HG02938 (cell line): ENCODE data around the gene C1QTNF8.

Source experiments
- ATAC-seq: cut with Tn5 transposase; IDR thresholded peaks from one replicate; pipeline ENCODE4 v1.9.1; 2021; ENCODE audit warnings: mild to moderate bottlenecking, moderate library complexity; ENCODE audit not compliant: unreplicated experiment

C1QTNF8 gene

DNA sequence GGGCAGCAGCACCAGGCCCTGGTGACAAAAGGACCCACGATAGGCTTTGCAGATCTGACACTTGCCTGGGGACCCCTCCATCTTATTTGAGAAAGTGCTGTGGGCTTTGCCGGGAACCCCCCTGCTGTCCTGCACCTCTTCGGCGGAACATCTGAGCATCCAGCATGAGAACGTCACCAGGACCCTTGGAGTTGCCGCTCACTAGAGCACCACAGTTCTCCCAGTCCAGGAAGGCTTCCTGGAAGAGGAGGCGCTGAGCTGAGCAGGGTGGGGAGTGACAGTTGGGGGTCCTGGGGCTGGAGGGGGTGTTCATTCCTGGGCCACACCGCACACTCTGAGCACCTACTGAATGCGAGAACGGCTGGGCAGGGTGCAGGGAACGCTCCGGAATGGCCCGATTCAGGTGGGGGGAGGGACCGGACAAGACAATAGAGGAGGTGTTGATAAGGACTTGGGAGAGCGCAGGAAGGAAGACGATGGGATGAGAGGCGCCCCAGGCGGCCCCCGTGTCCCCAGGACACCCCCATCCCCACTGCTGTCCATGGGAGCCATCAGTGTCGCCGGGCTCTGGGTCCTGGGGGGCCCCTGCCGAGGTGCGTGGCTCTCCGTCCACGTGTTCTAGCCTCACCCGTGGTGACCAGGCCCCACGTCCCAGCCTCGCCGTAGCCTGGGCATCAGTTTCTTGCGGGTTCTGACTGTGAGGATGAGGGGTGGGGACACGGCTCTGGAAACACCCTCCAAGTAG is 32.1 kb upstream of the C1QTNF8 start:
- ATAC-seq = no peak

GRCh38 chr16:1127101-1127500 is 31.1 kb upstream of the C1QTNF8 start:
- no peak for ATAC-seq

DNA sequence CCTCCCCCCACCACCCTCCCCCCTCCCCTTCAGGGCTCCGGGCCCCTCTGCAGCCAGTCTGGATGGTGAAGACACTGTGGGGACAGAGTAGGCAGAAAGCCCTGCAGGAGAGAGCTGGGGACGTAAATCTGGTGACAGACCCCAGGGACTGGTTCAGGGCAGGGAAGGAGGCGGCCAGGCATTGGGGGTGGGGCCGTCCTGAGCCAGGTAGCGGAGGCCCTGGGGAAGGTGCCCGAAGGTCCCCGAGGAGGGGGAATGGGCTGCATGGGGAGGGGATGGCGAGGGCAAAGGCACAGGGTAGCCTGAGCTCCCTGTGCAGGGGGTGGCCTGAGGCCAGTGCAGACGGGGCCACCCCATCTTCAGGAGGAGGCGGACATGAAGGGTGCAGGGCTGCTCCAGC is 30.5 kb upstream of the C1QTNF8 start:
- ATAC-seq = no peak

- no peak for ATAC-seq
Observed at GRCh38 chr16:1126044-1126443, 30.0 kb upstream of the C1QTNF8 start.

- no peak for ATAC-seq
Observed at GRCh38 chr16:1125471-1125870, 29.4 kb upstream of the C1QTNF8 start.

- ATAC-seq = no peak
Observed at GRCh38 chr16:1124795-1125194, 28.8 kb upstream of the C1QTNF8 start.

GRCh38 chr16:1124291-1124690 is 28.2 kb upstream of the C1QTNF8 start:
- no peak for ATAC-seq

- ATAC-seq = no peak
Observed at GRCh38 chr16:1123525-1124230, 27.6 kb upstream of the C1QTNF8 start.

GRCh38 chr16:1122398-1122765 is 26.3 kb upstream of the C1QTNF8 start:
- no peak for ATAC-seq

GRCh38 chr16:1121601-1122397 is 25.8 kb upstream of the C1QTNF8 start:
- ATAC-seq = no peak

DNA sequence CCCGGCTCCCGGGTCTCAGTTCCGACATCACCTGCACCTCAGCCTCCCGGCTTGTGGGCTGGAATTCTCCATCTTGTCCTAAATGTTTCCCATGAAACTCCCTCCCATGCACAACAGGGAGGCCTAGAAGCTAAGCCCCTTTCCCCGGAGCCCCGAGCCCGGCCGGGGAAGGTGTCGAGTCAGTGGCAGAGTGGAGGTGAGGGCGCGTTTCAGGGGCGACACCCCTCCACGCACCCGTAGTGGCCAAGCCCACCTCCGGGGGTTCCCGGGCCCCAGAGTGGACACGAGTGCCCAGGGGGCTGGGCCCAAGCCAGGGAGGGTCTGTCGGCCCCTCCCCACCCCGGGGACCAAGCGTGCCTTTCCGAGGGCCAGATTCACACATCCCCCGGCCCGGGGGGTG is 25.0 kb upstream of the C1QTNF8 start:
- ATAC-seq = no peak

- no peak for ATAC-seq
Observed at GRCh38 chr16:1120577-1120941, 24.5 kb upstream of the C1QTNF8 start.

DNA sequence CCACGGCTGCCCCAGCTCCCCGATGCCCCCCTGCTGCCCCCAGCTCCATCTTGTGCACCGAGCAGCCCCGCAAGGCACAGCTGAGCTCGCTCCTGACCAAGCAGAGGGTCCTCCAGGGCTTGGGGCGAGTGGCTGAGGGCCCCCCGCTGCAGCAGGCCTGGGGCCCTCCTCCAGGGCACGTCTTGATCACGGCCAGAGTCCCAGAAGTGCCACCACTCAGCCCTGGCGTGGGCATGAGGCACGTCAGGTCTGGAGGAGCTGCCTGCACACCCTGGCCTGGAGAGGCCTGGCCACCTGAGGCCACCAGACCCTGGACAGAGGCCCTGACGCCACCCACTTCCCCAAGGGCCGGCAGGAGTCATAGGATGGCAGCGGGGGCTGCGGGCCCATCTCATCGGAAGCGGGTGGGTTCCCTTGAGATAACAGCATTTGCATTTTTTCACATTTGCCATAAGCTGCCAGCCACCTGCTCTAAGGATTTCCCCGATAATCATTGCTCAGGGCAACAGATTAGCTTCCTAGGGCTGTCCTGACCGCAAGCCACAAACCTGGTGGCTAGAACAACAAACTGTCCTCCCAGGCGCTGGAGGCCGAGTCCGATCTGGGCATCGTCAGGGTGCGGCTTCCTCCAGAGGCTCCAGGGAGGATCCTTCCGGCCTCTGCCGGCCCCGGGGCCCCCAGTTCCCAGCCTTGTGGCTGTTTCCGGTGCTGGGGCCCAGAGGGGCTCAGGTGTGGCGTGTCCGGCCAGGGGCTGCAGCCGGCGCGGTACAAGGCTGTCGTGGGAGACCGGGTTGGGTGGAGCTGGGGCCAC is 23.9 kb upstream of the C1QTNF8 start:
- no peak for ATAC-seq

DNA sequence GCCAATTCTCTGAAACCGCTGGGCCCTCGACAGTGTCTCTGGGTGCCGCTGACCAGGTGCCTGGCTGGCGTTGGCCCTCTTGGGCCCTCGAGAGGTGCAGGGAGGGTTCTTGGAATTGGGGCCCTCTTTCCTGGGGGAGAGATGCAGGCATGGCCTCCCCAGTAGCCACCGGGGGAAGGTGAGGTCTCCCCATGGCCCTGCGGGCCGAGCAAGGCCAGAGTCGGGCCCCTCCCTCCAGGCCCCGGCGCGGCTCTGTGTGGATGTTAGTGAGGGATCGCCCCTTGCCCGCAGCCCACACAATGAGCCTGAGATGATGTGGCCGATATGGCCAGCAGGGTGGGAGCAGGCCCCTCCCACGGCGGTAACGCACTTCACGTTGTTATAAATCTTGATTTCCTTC is 23.1 kb upstream of the C1QTNF8 start:
- no peak for ATAC-seq

DNA sequence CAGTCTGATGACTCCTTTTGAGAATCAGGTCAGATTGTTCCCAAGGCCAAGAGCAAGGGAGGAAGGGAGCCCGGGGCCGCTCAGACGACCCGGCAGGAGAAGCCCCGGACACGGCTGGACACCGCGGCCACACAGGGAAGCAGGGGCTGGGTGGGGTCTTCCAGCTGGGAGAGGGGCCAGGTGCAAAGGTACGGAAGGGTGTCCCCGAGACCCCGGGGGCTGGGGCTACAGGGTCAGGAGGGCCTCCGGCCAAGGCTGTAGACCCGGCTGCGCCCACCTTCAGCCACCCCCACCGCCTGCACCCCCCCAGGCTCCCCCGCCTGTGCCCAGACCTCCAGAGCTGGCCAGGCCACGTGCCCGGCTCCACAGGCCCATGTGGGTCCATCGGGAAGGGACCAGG is 21.9 kb upstream of the C1QTNF8 start:
- no peak for ATAC-seq

DNA sequence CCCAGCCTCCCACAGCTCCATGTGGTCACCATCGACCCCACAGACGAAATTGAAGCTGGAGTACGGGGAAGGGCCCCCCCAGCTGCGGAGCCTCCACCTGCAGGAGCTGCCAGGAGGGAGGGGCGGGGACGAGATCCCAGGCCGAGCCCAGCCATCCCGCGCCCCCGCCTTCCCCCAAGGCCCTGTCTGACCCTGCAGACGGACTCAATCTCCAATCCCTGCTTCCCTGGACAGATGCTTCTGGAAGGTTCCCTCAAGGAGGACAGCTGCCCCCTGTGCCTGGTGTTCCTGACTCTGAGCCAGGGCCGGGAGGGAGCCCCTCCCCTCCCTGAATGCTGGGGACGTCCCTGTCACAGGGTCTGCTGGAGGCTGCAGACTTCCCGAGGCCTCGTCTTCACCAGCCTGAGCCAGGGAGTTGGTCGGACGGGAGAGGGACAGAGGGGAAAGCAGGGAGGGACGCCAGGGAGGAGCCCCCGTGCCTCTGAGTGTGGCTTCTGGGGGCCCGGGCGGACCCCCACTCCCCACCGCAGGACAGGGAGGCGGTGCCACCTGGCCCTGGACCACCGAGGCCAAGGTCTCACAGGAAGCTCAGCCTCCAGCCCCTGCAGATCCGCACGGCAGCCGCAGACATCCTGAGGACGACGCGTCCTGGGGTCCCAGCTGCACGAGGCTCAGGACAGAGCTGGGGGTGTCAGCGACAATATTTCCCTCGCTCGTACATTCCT is 21.3 kb upstream of the C1QTNF8 start:
- ATAC-seq = no peak

- ATAC-seq = no peak
Observed at GRCh38 chr16:1116693-1117077, 20.6 kb upstream of the C1QTNF8 start.

- no peak for ATAC-seq
Observed at GRCh38 chr16:1113889-1114526, 18.0 kb upstream of the C1QTNF8 start.

DNA sequence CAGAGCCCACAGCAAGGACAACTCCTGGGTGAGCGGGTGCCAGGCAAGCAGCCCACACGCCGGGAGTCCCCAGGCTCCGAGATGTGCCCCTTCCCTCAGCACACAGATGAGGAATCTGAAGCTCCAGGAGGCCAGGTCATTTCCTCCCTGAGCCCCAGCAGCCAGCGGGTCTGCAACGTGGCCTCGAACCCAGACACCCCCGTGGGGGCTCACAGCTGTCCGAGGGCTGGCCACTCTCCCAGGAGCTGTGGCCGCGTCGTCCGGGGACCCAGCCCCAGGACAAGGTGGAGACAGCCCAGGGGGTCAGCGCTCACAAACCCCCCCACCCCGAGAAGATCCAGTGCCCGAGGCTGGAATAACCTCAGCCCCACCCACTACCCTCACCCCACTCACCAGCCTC is 17.4 kb upstream of the C1QTNF8 start:
- ATAC-seq = no peak
